ENCODE data around the gene PDE4D.

The PDE4D gene

GRCh38 chr5:58922461-58923171 lies 970.9 kb downstream of the PDE4D start:
- DNase-seq (ENCODE audit: low read depth), result no peak

DNA sequence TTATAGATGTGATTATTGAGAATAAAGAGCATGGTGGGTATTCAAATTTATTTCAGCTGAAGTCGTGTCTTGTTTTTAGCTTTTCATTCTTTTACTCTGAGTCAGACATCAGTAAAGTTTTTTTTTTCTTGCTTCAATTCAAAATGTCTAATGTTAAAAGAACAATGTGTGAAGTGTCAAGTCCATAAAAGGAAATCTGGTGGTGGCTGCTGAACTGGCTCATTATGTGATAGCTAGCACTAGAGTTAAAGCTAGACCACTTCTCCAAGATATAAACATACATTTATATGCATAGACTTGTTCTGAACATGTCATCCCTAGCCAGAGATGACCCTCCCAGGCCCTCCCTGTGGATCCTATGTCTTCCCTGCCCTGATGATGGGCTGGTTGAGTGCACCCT lies 972.4 kb downstream of the PDE4D start:
- DNase-seq (ENCODE audit: low read depth), result no peak

DNA sequence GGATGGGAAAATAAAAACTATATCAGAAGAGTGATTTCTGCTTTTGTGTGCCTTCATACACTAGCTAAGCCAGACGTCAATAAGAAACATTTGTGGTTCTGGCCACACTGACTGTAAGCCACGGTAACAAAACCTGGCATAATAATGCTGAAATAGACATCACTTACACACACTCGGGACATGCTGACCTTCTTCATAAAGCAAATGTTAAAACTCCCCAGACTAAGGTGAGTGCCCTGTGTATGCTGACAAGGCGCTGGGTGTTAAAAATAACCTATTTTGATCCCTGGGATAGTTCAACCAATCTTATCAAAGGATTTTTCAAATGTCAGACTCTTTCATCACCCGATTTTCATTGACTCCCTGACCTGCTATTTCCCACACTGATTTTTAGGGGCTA lies 973.7 kb downstream of the PDE4D start:
- no peak for DNase-seq (ENCODE audit: low read depth)
